A549 (cell line): ENCODE measurements around the gene UGT2B11. TPM values are rescaled to one million over a fixed set of nuclear protein-coding genes. Genes with fewer than 3 reads are reported as not detected.
A peak's percentile ranks its signal among the peaks of the same experiment; 100 is the strongest.

Experiments
- ATAC-seq, 2 experiments: fragments of 200-7000 bp in 1 of 2; fragments of >200 bp in 1 of 2; cut with Nextera tagmentation in 1 of 2; cut with Tn5 transposase in 1 of 2; 3 replicates each; pipeline versions ENCODE4 v1.8.0 to v1.9.1; 2018 to 2020; ENCODE audit warnings: mild to moderate bottlenecking in 1 of 2, moderate library complexity in 1 of 2
- CTCF ChIA-PET: fragments of 300-600 bp; sonication (Branson Sonifier 250); formaldehyde crosslinking; extraction: SDS; loops from one replicate; lab custom pipeline; 2021; ENCODE audit warnings: antibody characterized with exemption, inconsistent platforms; lab: Yijun Ruan, JAX
- POLR2A ChIA-PET: fragments of 350-600 bp; formaldehyde crosslinking; extraction: SDS; loops from one replicate; lab custom pipeline; 2021; ENCODE audit warnings: antibody characterized with exemption, inconsistent platforms; lab: Yijun Ruan, JAX
- DNase-seq, 2 experiments: peaks; one replicate each; pipeline versions ENCODE4 v3.0.0 to v3.0.0-alpha.2; 2011 to 2016; ENCODE audit warnings: low read depth in 1 of 2, low spot score in 1 of 2
- FAIRE-seq: peaks from 2 replicates; lab custom pipeline; 2011; peaks lifted over from hg19 to GRCh38; lab: Jason Lieb, UNC
- H3K27ac ChIP-seq, 2 experiments: fragments of >200 bp; sonication (Bioruptor Twin); formaldehyde crosslinking; 3 replicates each; pipeline ENCODE4 v1.5.1; 2016 to 2017
- H3K4me1 ChIP-seq: fragments of >200 bp; sonication (Bioruptor Twin); formaldehyde crosslinking; 3 replicates; pipeline ENCODE4 v1.6.1; 2016
- H3K4me2 ChIP-seq: fragments of >200 bp; sonication (Bioruptor Twin); formaldehyde crosslinking; 3 replicates; pipeline ENCODE4 v1.6.1; 2016
- H3K4me3 ChIP-seq: fragments of >200 bp; sonication (Bioruptor Twin); formaldehyde crosslinking; 3 replicates; pipeline ENCODE4 v1.5.1; 2016
- H3K9me3 ChIP-seq: fragments of >200 bp; sonication (Bioruptor Twin); formaldehyde crosslinking; 3 replicates; pipeline ENCODE4 v1.6.1; 2016
- BHLHE40 ChIP-seq: IDR thresholded peaks from 2 replicates; pipeline ENCODE4 v1.6.1; 2012; ENCODE audit warnings: low read depth, low read length, inconsistent platforms
- CBX2 ChIP-seq: fragments of 200-600 bp; sonication (generic); IDR thresholded peaks from 2 replicates; pipeline ENCODE4 v1.6.1; 2016; ENCODE audit warnings: low read depth, mild to moderate bottlenecking, borderline replicate concordance
- CBX8 ChIP-seq: fragments of 200-600 bp; sonication (generic); IDR thresholded peaks from 2 replicates; pipeline ENCODE4 v1.6.1; 2016
- CEBPB ChIP-seq, 2 experiments: fragments of >200 bp in 1 of 2; sonication (Bioruptor Twin) in 1 of 2; formaldehyde crosslinking in 1 of 2; IDR thresholded peaks; 2 replicates each; pipeline ENCODE4 v1.6.1; 2012 to 2016
- CHD2 ChIP-seq: fragments of 150-350 bp; IDR thresholded peaks from 2 replicates; pipeline ENCODE4 v1.6.1; 2014; ENCODE audit warnings: low read length; ENCODE audit not compliant: partially characterized antibody
- CHD4 ChIP-seq: fragments of 200-600 bp; sonication (generic); IDR thresholded peaks from 2 replicates; pipeline ENCODE4 v1.6.1; 2016; ENCODE audit warnings: antibody characterized with exemption, mild to moderate bottlenecking, borderline replicate concordance
- EHMT2 ChIP-seq: fragments of 200-600 bp; sonication (generic); IDR thresholded peaks from 2 replicates; pipeline ENCODE4 v1.6.1; 2016; ENCODE audit warnings: antibody characterized with exemption, low read depth, mild to moderate bottlenecking, moderate library complexity
- EP300 ChIP-seq, 2 experiments: fragments of >200 bp; sonication (Bioruptor Twin); formaldehyde crosslinking; IDR thresholded peaks; 2 replicates in 1 of 2; 3 replicates in 1 of 2; pipeline ENCODE4 v1.6.1; 2016 to 2017
- FOSL2 ChIP-seq, 2 experiments: fragments of 450-650 bp in 1 of 2; fragments of >200 bp in 1 of 2; sonication (Bioruptor Twin) in 1 of 2; formaldehyde crosslinking; IDR thresholded peaks; 2 replicates each; pipeline versions ENCODE4 v1.5.0 to v1.6.1; 2016 to 2020; ENCODE audit warnings: mild to moderate bottlenecking in 1 of 2, moderate library complexity in 1 of 2
- FOXS1 ChIP-seq: fragments of 250-450 bp; sonication (Bioruptor Pico); IDR thresholded peaks from 2 replicates; pipeline ENCODE4 v1.5.0; 2020; ENCODE audit warnings: mild to moderate bottlenecking, moderate library complexity
- HDAC2 ChIP-seq: fragments of 200-600 bp; sonication (generic); IDR thresholded peaks from 2 replicates; pipeline ENCODE4 v1.6.1; 2016
- HEYL ChIP-seq: fragments of 250-450 bp; sonication (Bioruptor Pico); IDR thresholded peaks from 2 replicates; pipeline ENCODE4 v1.8.0; 2021; ENCODE audit warnings: mild to moderate bottlenecking, moderate library complexity
- HOXB5 ChIP-seq: fragments of 250-450 bp; sonication (Bioruptor Pico); IDR thresholded peaks from 2 replicates; pipeline ENCODE4 v1.5.0; 2020; ENCODE audit warnings: mild to moderate bottlenecking, moderate library complexity
- JUN ChIP-seq, 2 experiments: fragments of >200 bp; sonication (Bioruptor Twin); formaldehyde crosslinking; IDR thresholded peaks; 2 replicates in 1 of 2; 3 replicates in 1 of 2; pipeline ENCODE4 v1.6.1; 2016 to 2017
- KDM5A ChIP-seq: fragments of 200-600 bp; sonication (generic); IDR thresholded peaks from 2 replicates; pipeline ENCODE4 v1.6.1; 2016; ENCODE audit warnings: antibody characterized with exemption, mild to moderate bottlenecking
- MAFK ChIP-seq: fragments of 450-650 bp; IDR thresholded peaks from 2 replicates; pipeline ENCODE4 v1.6.1; 2014; ENCODE audit not compliant: partially characterized antibody
- MAZ ChIP-seq: fragments of 150-350 bp; IDR thresholded peaks from 2 replicates; pipeline ENCODE4 v1.6.1; 2014; ENCODE audit warnings: antibody characterized with exemption, low read depth, low read length, borderline replicate concordance
- NR3C1 ChIP-seq: fragments of >200 bp; sonication (Bioruptor Twin); formaldehyde crosslinking; IDR thresholded peaks from 3 replicates; pipeline ENCODE4 v1.6.1; 2017
- PHF8 ChIP-seq: fragments of 200-600 bp; sonication (generic); IDR thresholded peaks from 2 replicates; pipeline ENCODE4 v1.6.1; 2016; ENCODE audit warnings: low read depth, mild to moderate bottlenecking, antibody characterized with exemption, moderate library complexity, borderline replicate concordance
- POLR2AphosphoS2 ChIP-seq: conservative IDR thresholded peaks from 2 replicates; pipeline ENCODE4 v1.6.1; 2012; ENCODE audit warnings: low read length, improper control_type of control experiment, inconsistent platforms
- RCOR1 ChIP-seq: fragments of 150-350 bp; IDR thresholded peaks from 2 replicates; pipeline ENCODE4 v1.6.1; 2014; ENCODE audit warnings: antibody characterized with exemption, low read length, low read depth
- RFX5 ChIP-seq: fragments of 450-650 bp; IDR thresholded peaks from 2 replicates; pipeline ENCODE4 v1.7.1; 2014; ENCODE audit warnings: antibody characterized with exemption, mild to moderate bottlenecking, moderate library complexity
- TP53 ChIP-seq: fragments of 250-450 bp; sonication (Bioruptor Pico); IDR thresholded peaks from 2 replicates; pipeline ENCODE4 v1.5.0; 2021; ENCODE audit warnings: mild to moderate bottlenecking, moderate library complexity
- ZC3H11A ChIP-seq: fragments of 450-650 bp; IDR thresholded peaks from 2 replicates; pipeline ENCODE4 v1.6.1; 2014; ENCODE audit warnings: antibody characterized with exemption, mild to moderate bottlenecking
- ZNF302 ChIP-seq: fragments of 250-450 bp; sonication (Bioruptor Pico); IDR thresholded peaks from 2 replicates; pipeline ENCODE4 v1.9.0; 2021; ENCODE audit warnings: inconsistent platforms, mild to moderate bottlenecking, moderate library complexity
- ZSCAN20 ChIP-seq: fragments of 250-450 bp; sonication (Bioruptor Pico); IDR thresholded peaks from 2 replicates; pipeline ENCODE4 v1.8.0; 2022; ENCODE audit warnings: mild to moderate bottlenecking, moderate library complexity
- WGBS: methylation state at CpG from one replicate; pipeline ENCODE4 v1.1.6; 2017; ENCODE audit errors: missing lambda C conversion rate; 5-methylcytosine and 5-hydroxymethylcytosine counted together
- polyA minus RNA-seq: library from RNA; depleted of rRNA, polyadenylated mRNA; stranded (reverse); fragments of >200 nt; gene quantifications from 2 replicates; pipeline ENCODE4 v1.2.3, GENCODE V29; 2011; rRNA and poly(A)+ RNA removed
- polyA plus RNA-seq, 4 experiments: library from polyadenylated mRNA; depleted of rRNA in 3 of 4; stranded (reverse); fragments of >200 nt; fragmentation: RNase III in 1 of 4; extraction: RNeasy Plus Mini Kit Qiagen cat#74134 plus additional on column Dnase treatment in 1 of 4; gene quantifications; 2 replicates in 3 of 4; 3 replicates in 1 of 4; pipeline ENCODE4 v1.2.3, GENCODE V29; 2011 to 2017
- TF ChIP-seq, protein P1 (sequence below): fragments of >200 bp; sonication (Bioruptor Twin); formaldehyde crosslinking; IDR thresholded peaks from 3 replicates; pipeline ENCODE4 v1.6.1; 2016
- TF ChIP-seq, protein P2 (sequence below): fragments of 200-600 bp; sonication (generic); IDR thresholded peaks from 2 replicates; pipeline ENCODE4 v1.6.1; 2016; ENCODE audit warnings: antibody characterized with exemption, mild to moderate bottlenecking, moderate library complexity
- TF ChIP-seq, protein P3 (sequence below): IDR thresholded peaks from 2 replicates; pipeline ENCODE4 v1.6.1; 2012
- TF ChIP-seq, protein P4 (sequence below): fragments of 250-450 bp; sonication (Bioruptor Pico); IDR thresholded peaks from 2 replicates; pipeline ENCODE4 v1.5.0; 2020; ENCODE audit warnings: low read depth, mild to moderate bottlenecking, moderate library complexity
- TF ChIP-seq, protein P5 (sequence below): IDR thresholded peaks from 2 replicates; pipeline ENCODE4 v1.6.1; 2012
- TF ChIP-seq, protein P6 (sequence below): fragments of >200 bp; sonication (Bioruptor Twin); formaldehyde crosslinking; IDR thresholded peaks from 2 replicates; pipeline ENCODE4 v1.6.1; 2016
- TF ChIP-seq, protein P7 (sequence below): fragments of 250-450 bp; sonication (Bioruptor Pico); IDR thresholded peaks from 2 replicates; pipeline ENCODE4 v1.5.0; 2021; ENCODE audit warnings: mild to moderate bottlenecking, moderate library complexity, borderline replicate concordance

UGT2B11 gene
- 1.3 and 1.6 TPM in 2 replicates for polyA plus RNA-seq (2011; rRNA removed)
- polyA plus RNA-seq (2012; cell fraction: cytosol; rRNA removed) = 0.04 and 0.05 TPM in 2 replicates
- 0.05 TPM in 2 replicates for polyA plus RNA-seq (2012; cell fraction: nucleus; rRNA removed)
- polyA plus RNA-seq (2017; fragmentation: RNase III; extraction: RNeasy Plus Mini Kit Qiagen cat#74134 plus additional on column Dnase treatment) = 0.09 to 0.16 TPM (median 0.14 TPM) in 3 replicates
- polyA minus RNA-seq = 0.29 and 0.33 TPM in 2 replicates

DNA sequence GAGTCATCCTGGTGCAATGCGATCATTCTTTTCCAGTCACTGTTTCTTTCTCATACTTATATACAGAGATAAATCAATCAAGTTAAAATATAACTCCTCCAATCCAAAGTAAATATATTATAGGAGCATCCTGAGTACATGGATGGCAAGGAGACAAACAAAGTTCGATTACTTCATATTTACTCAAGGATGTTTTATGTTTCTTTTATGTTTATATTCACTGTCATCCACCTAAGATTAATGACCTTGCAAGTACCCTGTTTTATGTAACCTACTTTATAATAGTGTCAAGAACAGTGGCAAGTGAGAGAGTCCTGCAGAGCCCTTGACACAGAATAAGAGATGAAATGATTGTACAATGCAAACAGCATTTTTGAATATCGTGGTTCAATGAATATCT is at the start of gene UGT2B11:
Gene UGT2B11, minus strand, starts transcription at position 33 of the 400 bp plus-strand sequence. Its CDS starts 26 bp downstream, at position 7.
- peak within 1 kb of the TSS; percentile 49 for H3K4me2 ChIP-seq
- POLR2A ChIA-PET = no interaction called here
- DNase-seq (peak in 1 of 2 experiments; percentile 71), ATAC-seq (no peak), FAIRE-seq (no peak)
- H3K27ac ChIP-seq = no peak within 1 kb of the TSS
- no peak within 1 kb of the TSS for H3K4me3 ChIP-seq
- H3K4me1 ChIP-seq = peaks cover 10% of the 10 kb centered on the region; the same call in 2 of the 3 replicates
- CTCF ChIA-PET = no interaction called here
- H3K9me3 ChIP-seq = no peaks in the 10 kb centered on the region
- whole genome bisulfite sequencing = 1% methylated on average over 3 of the region's 3 CpGs
- no peak for TF ChIP-seq ZSCAN20 (CRISPR knock-in tag)
- TF ChIP-seq HOXB5 (CRISPR knock-in tag) = peak; percentile 65; the same call in 1 of the 2 replicates
- TF ChIP-seq EP300 (IDR thresholded peaks at IDR 0.05) = peak in 1 of 2 experiments; percentile 68; a peak in 1 of 5 replicates
- TF ChIP-seq, protein P1, sequence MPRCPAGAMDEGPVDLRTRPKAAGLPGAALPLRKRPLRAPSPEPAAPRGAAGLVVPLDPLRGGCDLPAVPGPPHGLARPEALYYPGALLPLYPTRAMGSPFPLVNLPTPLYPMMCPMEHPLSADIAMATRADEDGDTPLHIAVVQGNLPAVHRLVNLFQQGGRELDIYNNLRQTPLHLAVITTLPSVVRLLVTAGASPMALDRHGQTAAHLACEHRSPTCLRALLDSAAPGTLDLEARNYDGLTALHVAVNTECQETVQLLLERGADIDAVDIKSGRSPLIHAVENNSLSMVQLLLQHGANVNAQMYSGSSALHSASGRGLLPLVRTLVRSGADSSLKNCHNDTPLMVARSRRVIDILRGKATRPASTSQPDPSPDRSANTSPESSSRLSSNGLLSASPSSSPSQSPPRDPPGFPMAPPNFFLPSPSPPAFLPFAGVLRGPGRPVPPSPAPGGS = peak; percentile 62; the same call in 2 of the 3 replicates
- no peak for TF ChIP-seq ZNF302 (CRISPR knock-in tag)
- TF ChIP-seq HEYL = no peak
- TF ChIP-seq, protein P2, sequence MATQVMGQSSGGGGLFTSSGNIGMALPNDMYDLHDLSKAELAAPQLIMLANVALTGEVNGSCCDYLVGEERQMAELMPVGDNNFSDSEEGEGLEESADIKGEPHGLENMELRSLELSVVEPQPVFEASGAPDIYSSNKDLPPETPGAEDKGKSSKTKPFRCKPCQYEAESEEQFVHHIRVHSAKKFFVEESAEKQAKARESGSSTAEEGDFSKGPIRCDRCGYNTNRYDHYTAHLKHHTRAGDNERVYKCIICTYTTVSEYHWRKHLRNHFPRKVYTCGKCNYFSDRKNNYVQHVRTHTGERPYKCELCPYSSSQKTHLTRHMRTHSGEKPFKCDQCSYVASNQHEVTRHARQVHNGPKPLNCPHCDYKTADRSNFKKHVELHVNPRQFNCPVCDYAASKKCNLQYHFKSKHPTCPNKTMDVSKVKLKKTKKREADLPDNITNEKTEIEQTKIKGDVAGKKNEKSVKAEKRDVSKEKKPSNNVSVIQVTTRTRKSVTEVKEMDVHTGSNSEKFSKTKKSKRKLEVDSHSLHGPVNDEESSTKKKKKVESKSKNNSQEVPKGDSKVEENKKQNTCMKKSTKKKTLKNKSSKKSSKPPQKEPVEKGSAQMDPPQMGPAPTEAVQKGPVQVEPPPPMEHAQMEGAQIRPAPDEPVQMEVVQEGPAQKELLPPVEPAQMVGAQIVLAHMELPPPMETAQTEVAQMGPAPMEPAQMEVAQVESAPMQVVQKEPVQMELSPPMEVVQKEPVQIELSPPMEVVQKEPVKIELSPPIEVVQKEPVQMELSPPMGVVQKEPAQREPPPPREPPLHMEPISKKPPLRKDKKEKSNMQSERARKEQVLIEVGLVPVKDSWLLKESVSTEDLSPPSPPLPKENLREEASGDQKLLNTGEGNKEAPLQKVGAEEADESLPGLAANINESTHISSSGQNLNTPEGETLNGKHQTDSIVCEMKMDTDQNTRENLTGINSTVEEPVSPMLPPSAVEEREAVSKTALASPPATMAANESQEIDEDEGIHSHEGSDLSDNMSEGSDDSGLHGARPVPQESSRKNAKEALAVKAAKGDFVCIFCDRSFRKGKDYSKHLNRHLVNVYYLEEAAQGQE = no peak
- TF ChIP-seq, protein P3, sequence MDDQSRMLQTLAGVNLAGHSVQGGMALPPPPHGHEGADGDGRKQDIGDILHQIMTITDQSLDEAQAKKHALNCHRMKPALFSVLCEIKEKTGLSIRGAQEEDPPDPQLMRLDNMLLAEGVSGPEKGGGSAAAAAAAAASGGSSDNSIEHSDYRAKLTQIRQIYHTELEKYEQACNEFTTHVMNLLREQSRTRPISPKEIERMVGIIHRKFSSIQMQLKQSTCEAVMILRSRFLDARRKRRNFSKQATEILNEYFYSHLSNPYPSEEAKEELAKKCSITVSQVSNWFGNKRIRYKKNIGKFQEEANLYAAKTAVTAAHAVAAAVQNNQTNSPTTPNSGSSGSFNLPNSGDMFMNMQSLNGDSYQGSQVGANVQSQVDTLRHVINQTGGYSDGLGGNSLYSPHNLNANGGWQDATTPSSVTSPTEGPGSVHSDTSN = no peak
- no peak for TF ChIP-seq CHD2
- no peak for TF ChIP-seq HDAC2
- TF ChIP-seq ZC3H11A = no peak
- TF ChIP-seq RFX5 = no peak
- TF ChIP-seq CBX2 = no peak
- TF ChIP-seq MAZ = no peak
- TF ChIP-seq FOXS1 (CRISPR knock-in tag) = no peak
- no peak for TF ChIP-seq PHF8
- TF ChIP-seq, protein P4, sequence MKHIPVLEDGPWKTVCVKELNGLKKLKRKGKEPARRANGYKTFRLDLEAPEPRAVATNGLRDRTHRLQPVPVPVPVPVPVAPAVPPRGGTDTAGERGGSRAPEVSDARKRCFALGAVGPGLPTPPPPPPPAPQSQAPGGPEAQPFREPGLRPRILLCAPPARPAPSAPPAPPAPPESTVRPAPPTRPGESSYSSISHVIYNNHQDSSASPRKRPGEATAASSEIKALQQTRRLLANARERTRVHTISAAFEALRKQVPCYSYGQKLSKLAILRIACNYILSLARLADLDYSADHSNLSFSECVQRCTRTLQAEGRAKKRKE (CRISPR knock-in tag) = no peak
- TF ChIP-seq FOSL2 (IDR thresholded peaks at IDR 0.05) = no peak
- TF ChIP-seq FOSL2 (CRISPR knock-in tag; IDR thresholded peaks at IDR 0.05) = no peak
- TF ChIP-seq, protein P5, sequence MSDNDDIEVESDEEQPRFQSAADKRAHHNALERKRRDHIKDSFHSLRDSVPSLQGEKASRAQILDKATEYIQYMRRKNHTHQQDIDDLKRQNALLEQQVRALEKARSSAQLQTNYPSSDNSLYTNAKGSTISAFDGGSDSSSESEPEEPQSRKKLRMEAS = no peak
- no peak for TF ChIP-seq BHLHE40
- TF ChIP-seq KDM5A = no peak
- TF ChIP-seq, protein P6, sequence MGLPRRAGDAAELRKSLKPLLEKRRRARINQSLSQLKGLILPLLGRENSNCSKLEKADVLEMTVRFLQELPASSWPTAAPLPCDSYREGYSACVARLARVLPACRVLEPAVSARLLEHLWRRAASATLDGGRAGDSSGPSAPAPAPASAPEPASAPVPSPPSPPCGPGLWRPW = 0 out of 2 replicates have a peak, but pooled peaks have one; percentile 13
- no peak for TF ChIP-seq POLR2AphosphoS2
- no peak for TF ChIP-seq TP53
- TF ChIP-seq JUN (IDR thresholded peaks at IDR 0.05) = peak; percentile 31 to 45; a peak in 2 of 5 replicates
- TF ChIP-seq NR3C1 = no peak
- TF ChIP-seq MAFK = no peak
- no peak for TF ChIP-seq CBX8
- TF ChIP-seq, protein P7, sequence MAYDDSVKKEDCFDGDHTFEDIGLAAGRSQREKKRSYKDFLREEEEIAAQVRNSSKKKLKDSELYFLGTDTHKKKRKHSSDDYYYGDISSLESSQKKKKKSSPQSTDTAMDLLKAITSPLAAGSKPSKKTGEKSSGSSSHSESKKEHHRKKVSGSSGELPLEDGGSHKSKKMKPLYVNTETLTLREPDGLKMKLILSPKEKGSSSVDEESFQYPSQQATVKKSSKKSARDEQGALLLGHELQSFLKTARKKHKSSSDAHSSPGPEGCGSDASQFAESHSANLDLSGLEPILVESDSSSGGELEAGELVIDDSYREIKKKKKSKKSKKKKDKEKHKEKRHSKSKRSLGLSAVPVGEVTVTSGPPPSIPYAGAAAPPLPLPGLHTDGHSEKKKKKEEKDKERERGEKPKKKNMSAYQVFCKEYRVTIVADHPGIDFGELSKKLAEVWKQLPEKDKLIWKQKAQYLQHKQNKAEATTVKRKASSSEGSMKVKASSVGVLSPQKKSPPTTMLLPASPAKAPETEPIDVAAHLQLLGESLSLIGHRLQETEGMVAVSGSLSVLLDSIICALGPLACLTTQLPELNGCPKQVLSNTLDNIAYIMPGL = no peak
- TF ChIP-seq RCOR1 = no peak
- no peak for TF ChIP-seq EHMT2
- TF ChIP-seq CEBPB (IDR thresholded peaks at IDR 0.05) = peak; percentile 30 to 69; a peak in 1 of 4 replicates
- no peak for TF ChIP-seq CHD4
